Transverse colon (tissue), 4 donors: ENCODE measurements around the gene TMEM220.

ENCODE experiments used
- CTCF ChIP-seq, 5 experiments: fragments of 200-600 bp in 3 of 5; fragments of 450-650 bp in 2 of 5; sonication (generic) in 3 of 5; IDR thresholded peaks; 1 replicate in 2 of 5; 2 replicates in 3 of 5; pipeline ENCODE4 v1.5.1; 2016 to 2017; ENCODE audit warnings: antibody characterized with exemption in 5 of 5, inconsistent platforms in 3 of 5, mild to moderate bottlenecking in 2 of 5, moderate library complexity in 1 of 5
- EP300 ChIP-seq: sonication (generic); formaldehyde crosslinking; IDR thresholded peaks from one replicate; pipeline ENCODE4 v1.6.1; 2017; ENCODE audit warnings: antibody characterized with exemption, low read depth
- POLR2A ChIP-seq: fragments of 450-650 bp; IDR thresholded peaks from one replicate; pipeline ENCODE4 v1.6.1; 2016; ENCODE audit warnings: antibody characterized with exemption, mild to moderate bottlenecking, moderate library complexity
- POLR2AphosphoS5 ChIP-seq, 3 donors: sonication (generic); formaldehyde crosslinking; IDR thresholded peaks; one replicate each; pipeline ENCODE4 v1.6.1; 2016; ENCODE audit warnings: antibody characterized with exemption in 3 of 3

DNA sequence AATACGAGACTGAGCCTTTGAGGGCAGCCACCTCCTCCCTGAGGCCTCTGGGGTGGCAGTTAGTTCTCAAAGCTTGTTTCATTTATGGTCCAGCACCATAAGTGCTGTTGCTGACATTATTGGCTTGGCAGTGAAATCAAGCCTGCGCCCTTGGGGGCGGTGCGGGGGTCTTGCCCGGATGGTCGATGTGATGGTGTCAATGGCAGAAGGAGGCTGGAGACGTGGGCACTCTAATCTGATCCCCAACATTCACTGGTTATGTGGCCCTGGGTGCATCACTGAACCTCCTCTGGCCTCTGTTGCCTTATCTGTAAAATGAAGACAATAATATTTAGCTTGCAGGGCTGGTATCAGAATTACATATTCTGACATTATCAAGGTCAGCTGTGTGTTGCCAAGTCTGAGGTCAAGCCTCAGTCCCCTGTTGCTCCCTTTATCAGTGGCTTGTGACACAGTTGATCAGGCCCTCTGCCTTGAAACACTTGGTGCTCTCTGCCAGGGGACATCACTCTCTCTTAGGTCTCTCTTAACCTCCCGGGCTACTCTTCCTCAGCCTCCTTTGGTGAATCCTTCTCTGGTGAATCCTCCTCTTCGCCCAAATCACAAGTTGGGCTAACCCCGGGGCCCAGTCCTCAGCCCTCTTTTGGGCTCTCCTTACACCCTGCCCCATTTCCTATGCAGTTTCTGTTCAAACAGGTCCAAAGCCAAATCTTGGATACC is 11.8 kb upstream of the TMEM220 start:
- TF ChIP-seq CTCF (IDR thresholded peaks at IDR 0.05) (no peak), POLR2A (no peak), POLR2AphosphoS5 (IDR thresholded peaks at IDR 0.05) (no peak), EP300 (no peak)
